Osteoblast (primary cell): ENCODE results near the gene CCDC9. TPM values are rescaled to one million over a fixed set of nuclear protein-coding genes. Genes with fewer than 3 reads are reported as not detected.

Experiments
- DNase-seq: peaks from one replicate; pipeline ENCODE4 v3.0.0; 2011; ENCODE audit warnings: low spot score, mixed read lengths; ENCODE audit not compliant: insufficient read length; ENCODE audit errors: missing footprints
- H2AFZ ChIP-seq: 2 replicates; pipeline ENCODE4 v1.6.0; 2011; ENCODE audit warnings: mild to moderate bottlenecking, low read length
- H3K27ac ChIP-seq: 2 replicates; pipeline ENCODE4 v1.5.1; 2011; ENCODE audit warnings: mild to moderate bottlenecking, low read depth, low read length, moderate library complexity
- H3K27me3 ChIP-seq: 2 replicates; pipeline ENCODE4 v1.6.0; 2012; ENCODE audit warnings: mild to moderate bottlenecking, control low read depth, inconsistent platforms, low read length, moderate library complexity; ENCODE audit not compliant: insufficient read depth
- H3K36me3 ChIP-seq: 2 replicates; pipeline ENCODE4 v1.5.1; 2011; ENCODE audit warnings: mild to moderate bottlenecking, low read length, control low read depth, moderate library complexity; ENCODE audit not compliant: insufficient read depth
- H3K4me1 ChIP-seq: 2 replicates; pipeline ENCODE4 v1.5.1; 2011; ENCODE audit warnings: mild to moderate bottlenecking, low read length, control low read depth, moderate library complexity; ENCODE audit not compliant: insufficient read depth
- H3K4me2 ChIP-seq: 2 replicates; pipeline ENCODE4 v1.6.0; 2011; ENCODE audit warnings: mild to moderate bottlenecking, low read length; ENCODE audit not compliant: insufficient read depth
- H3K4me3 ChIP-seq: fragments of 200-600 bp; sonication (generic); 3 replicates; pipeline ENCODE4 v1.5.1; 2012; ENCODE audit warnings: mild to moderate bottlenecking, low read length, inconsistent platforms; ENCODE audit not compliant: insufficient read depth
- H3K79me2 ChIP-seq: 2 replicates; pipeline ENCODE4 v1.6.0; 2012; ENCODE audit warnings: mild to moderate bottlenecking, low read length, control low read depth, inconsistent platforms; ENCODE audit not compliant: insufficient read depth
- H3K9me3 ChIP-seq: 2 replicates; pipeline ENCODE4 v1.5.1; 2011; ENCODE audit warnings: low read depth, low read length, control low read depth
- H4K20me1 ChIP-seq: 2 replicates; pipeline ENCODE4 v1.6.0; 2012; ENCODE audit warnings: mild to moderate bottlenecking, low read length, control low read depth; ENCODE audit not compliant: insufficient read depth
- CTCF ChIP-seq: IDR thresholded peaks from 2 replicates; pipeline ENCODE4 v1.5.1; 2011; ENCODE audit warnings: mild to moderate bottlenecking, low read depth, low read length, moderate library complexity; ENCODE audit errors: extremely low read depth
- total RNA-seq: library from RNA; depleted of rRNA; stranded (reverse); fragments of >200 nt; gene quantifications from 2 replicates; pipeline ENCODE4 v1.2.3, GENCODE V29; 2012

CCDC9 gene
- total RNA-seq = 7.6 and 8.0 TPM in 2 replicates

GRCh38 chr19:47255879-47256692 is at the start of gene CCDC9:
Gene CCDC9, plus strand, starts transcription at chr19:47256525. Its CDS starts 1,876 bp downstream, at chr19:47258401.
- H4K20me1 ChIP-seq = peaks cover 4% of the 10 kb centered on the region
- peak; percentile 99 for DNase-seq
- TF ChIP-seq CTCF = no peak

DNA sequence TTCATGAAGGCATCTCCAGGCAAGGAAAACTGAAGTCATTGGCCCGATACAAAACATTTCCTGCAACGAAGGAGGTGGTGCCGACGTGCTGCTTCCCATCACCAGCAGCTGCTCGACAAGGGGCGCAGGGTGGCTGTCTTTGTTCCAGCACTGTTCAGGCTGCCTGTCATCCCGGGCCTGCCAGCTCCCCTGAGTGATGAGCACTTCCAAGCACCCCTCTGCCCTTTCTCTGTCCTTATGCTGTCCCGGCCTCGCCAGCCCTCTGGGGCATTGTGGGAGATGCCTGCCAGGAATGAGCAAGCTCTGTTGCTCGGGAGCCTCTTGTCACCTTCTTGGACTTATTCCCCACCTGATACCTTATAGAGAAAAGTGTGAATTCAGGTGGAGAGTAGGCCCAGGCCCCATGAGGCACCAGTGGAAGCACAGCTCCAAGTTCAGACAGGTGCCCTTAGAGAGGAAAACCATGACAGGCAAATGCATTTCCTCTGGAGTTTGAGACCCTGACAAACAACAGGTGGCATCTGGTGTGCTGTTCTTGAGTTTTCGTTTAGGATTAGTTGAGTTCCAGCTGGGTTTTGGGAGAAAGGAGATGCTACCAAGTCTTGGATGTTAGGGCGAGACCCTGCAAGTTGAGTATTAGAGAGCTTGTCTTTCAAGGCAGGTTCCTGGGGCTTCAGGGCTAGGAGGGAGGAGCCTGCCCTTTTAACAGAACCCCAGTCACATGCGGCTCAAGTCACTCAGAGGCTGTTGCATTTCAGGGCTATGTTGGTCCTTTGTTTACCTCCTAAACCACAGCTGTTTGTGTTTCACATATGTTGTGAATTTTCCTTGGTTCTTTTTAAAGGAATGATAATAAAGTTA is 46.8 kb upstream of the CCDC9 start:
- no peak overlapping the region for H2AFZ ChIP-seq
- H3K4me1 ChIP-seq = peaks cover 6% of the 10 kb centered on the region
- no peak overlapping the region for H3K4me3 ChIP-seq
- no peaks in the 10 kb centered on the region for H3K9me3 ChIP-seq
- no peaks in the 10 kb centered on the region for H3K27me3 ChIP-seq
- peaks cover 56% of the 10 kb centered on the region for H3K36me3 ChIP-seq
- H3K79me2 ChIP-seq = no peaks in the 10 kb centered on the region
- H3K27ac ChIP-seq = peak overlapping the region; percentile 67
- no peak for TF ChIP-seq CTCF
- DNase-seq = no peak
- H4K20me1 ChIP-seq = no peaks in the 10 kb centered on the region
- H3K4me2 ChIP-seq = no peak overlapping the region

More at GRCh38 chr19:47255879-47256692, at the start of gene CCDC9:
- Histone ChIP-seq H2AFZ (peak within 1 kb of the TSS; percentile 90), H3K36me3 (peaks cover 25% of the 10 kb centered on the region), H3K4me2 (peak within 1 kb of the TSS; percentile 100), H3K27me3 (no peaks in the 10 kb centered on the region), H3K4me3 (peak within 1 kb of the TSS; percentile 83), H3K9me3 (no peaks in the 10 kb centered on the region), H3K79me2 (peaks cover 35% of the 10 kb centered on the region), H3K4me1 (peaks cover 26% of the 10 kb centered on the region), H3K27ac (peak within 1 kb of the TSS; percentile 95)

GRCh38 chr19:47210180-47210490 is 46.2 kb upstream of the CCDC9 start:
- Histone ChIP-seq H3K27me3 (no peaks in the 10 kb centered on the region), H3K4me2 (no peak overlapping the region), H3K4me3 (no peak overlapping the region), H3K36me3 (peaks cover 50% of the 10 kb centered on the region), H4K20me1 (no peaks in the 10 kb centered on the region), H2AFZ (no peak overlapping the region), H3K9me3 (no peaks in the 10 kb centered on the region), H3K27ac (peak overlapping the region; percentile 67), H3K4me1 (peaks cover 6% of the 10 kb centered on the region), H3K79me2 (no peaks in the 10 kb centered on the region)
- no peak for DNase-seq
- TF ChIP-seq CTCF = no peak
